ENCODE measurements around the gene ACKR4.
"Not testable (repeated sequence)": the region's sequence is repeated elsewhere in the genome, so short reads cannot be mapped to it uniquely, and the experiment has no call there.

The ACKR4 gene

DNA sequence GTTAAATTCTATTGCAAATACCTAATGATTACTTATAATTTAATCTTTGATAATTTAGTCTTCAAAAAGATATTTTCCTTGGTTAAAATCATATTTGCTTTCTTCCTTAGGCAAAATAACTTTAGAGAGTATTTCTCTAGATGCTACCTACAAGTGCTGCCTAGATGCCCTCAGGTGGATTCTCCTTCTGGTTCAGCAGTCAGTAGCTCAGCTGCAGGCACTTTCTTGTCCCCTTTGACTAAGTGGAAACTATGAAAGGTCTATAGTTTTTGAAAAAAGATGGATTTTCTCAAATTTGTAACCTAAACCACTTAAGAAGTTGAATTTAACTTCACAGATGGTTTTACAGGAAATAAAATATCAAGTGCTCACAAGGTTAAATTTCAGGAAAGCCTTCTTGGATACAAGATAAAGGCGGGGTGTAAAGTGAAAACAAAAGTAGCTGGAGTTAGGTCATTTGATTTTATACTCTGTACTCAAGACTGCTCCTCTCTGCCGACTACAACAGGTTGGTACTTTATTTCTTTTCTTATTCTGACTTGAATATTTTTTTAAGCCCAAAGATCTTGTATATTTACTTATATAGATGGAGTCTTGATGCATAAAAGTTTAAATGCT is at the start of gene ACKR4:
ACKR4 (plus strand) TSS at position 455 of the 618 bp plus-strand sequence. CDS start 3,128 bp downstream, outside the sequence.
- no peak for DNase-seq

DNA sequence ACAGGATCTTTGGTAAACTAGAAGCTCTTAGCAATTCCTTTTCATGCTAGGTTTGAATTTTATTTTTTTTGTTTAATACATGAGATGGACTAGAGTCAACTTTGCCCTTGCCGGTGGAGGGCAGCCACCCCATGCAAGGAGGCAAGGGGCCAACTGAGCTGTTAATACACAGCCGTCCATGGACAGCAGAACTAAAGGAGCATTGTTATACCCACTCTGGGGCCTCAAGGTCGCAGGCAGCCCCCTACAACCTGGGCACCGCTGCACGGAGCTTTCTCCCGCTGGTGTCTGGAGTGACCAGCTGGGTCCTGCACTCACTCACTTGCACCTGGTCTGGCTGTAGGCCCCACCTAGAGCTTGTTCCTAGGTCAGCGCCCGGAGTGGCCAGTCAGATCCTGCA is 47.9 kb upstream of the ACKR4 start:
- DNase-seq, result no peak

DNA sequence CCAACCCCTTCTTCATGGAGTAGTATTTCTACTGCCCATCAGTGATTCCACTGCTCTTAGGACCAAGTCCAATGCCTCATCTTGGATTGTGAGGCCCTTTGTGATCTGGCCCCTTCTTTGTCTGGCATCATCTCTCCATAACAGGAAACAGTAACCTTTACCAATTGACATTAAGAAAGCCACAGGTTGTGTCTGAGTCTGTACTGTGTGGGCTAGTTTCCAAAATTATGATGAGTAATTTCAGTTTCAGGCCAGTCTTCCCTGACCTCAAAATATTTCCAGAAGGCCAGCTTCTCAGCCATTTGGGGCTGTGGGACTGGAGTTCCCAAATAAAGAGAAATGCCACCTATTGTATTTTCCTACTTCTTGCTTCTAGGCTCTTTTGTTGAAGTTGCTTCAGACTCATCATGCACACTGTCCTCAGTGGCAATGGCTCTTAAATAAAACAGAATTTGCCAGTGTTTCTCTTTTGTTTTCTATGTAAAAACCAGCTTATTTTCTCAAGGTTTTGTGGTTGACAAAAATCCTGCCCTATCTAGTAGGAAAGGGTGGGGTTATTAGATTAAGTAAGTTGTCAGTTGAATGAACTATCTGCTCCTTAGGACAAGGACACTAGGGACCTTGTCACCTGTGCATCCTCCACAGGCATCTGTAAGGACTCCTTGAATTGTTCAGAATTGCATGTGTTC is 47.0 kb upstream of the ACKR4 start:
- no peak for DNase-seq

DNA sequence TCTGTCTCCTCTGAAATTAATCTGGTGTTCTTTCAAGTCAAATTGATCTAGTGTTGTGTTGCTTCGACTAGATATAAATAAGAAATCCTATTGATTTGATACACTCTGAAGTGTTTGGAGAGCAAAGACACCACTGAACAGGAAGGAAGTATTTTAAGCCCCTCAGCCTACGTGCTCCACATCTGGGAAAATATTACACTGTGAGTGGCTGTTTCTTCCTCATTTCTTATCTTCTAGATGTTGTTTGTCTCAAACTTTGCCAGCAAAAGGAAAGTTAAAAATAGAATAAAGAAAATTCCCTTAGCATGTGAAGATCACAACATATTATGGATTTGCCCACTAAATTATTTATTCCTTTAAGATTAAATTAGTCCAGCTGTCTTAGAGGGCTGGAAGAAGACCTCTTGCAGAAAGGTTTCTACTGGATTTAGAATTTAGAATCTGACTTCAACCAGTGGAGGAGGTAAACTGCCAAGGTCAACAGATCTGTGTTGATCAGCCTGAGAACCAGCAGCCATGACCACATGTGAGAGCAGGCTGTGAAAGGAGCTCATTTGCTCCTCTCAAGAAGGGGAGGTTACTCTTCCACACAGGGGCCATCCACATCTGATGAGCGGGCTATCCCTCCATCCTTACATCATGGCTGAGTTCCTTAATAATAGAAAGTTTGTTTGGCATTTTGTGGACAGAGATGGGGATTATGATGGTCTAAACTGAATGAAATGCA is 46.3 kb upstream of the ACKR4 start:
- no peak for DNase-seq

DNA sequence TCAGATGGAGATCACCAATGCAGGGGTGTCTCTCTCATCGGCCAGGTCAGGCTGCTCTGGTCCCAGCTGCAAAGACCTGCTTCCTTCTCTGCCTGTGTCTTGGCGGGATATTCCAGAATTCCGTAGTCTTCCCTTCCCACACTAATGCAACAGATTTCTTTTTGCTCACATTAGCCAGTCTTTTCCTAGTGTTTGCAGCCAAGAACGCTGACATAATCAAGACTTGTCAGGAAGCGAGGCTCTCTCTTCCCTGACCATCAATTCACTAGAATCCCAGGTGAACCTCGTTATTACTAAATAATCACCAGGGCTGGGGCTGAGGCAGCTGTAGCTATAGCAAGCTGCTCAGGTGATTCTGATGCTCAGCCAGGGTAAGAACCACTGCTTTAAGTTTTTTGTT is 43.2 kb upstream of the ACKR4 start:
- DNase-seq, result no peak

DNA sequence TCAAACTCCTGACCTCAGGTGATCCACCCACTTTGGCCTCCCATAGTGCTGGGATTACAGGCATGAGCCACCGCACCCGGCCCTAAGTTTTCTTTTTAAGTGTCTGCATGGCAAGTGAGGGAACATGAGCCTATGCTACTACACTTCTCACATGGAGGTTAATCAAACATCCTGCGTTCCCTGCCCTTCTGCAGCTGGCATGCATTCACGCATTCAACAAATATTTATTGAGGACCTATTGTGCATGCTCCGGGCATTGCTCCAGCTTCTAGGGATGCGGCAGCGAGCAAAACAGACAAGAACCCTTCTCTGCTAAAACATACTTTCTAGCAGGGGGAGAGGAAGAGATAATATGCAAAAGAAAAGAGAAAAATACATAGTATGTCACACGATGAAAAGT is 42.6 kb upstream of the ACKR4 start:
- no peak for DNase-seq

DNA sequence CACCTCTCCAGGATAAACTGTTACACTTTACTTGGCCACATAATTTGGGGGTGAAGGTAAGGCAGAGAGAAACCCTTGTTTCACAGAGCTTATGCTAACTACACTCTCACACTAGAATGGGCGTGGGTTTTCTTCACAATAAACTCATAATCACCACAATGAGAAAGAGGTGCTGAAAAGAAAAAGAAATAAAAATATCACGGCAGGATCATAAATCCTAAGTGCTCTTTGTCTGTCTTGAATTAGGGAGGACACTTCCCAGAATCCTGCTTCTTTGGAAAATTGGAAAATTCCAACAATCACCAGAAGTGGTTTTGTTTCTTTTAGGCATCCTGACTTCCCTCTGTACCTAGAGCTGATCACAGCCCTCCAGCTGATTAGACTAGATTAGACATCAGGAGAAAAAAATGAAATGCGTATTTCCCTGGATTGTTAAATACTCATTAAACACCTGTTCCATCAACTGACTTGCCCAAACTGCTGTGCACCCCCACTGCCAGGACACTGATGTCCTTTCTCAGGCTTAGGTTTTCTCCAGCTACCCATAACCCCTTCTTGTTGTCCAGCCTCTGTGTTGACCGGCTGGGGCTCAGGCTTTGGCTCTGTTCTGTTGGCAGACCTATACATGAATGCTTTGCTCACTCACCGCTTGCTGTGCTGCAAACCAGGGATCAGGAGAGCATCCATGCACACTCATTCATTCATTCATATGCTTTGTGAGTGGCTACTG is 41.6 kb upstream of the ACKR4 start:
- no peak for DNase-seq

DNA sequence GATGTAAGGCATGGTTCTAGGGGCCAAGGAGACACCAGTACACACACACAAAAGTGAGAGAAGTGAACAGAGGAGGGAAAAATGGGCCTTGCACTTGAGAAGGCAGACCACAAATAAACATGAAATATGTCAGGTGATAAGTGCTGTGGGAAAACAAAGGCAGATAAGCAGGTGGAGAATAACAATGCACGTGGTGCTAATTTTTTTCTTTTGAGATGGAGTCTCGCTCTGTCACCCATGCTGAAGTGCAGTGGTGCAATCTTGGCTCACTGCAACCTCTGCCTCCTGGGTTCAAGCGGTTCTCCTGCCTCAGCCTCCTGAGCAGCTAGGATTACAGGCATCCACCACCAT is 41.1 kb upstream of the ACKR4 start:
- not testable (repeated sequence) for DNase-seq

DNA sequence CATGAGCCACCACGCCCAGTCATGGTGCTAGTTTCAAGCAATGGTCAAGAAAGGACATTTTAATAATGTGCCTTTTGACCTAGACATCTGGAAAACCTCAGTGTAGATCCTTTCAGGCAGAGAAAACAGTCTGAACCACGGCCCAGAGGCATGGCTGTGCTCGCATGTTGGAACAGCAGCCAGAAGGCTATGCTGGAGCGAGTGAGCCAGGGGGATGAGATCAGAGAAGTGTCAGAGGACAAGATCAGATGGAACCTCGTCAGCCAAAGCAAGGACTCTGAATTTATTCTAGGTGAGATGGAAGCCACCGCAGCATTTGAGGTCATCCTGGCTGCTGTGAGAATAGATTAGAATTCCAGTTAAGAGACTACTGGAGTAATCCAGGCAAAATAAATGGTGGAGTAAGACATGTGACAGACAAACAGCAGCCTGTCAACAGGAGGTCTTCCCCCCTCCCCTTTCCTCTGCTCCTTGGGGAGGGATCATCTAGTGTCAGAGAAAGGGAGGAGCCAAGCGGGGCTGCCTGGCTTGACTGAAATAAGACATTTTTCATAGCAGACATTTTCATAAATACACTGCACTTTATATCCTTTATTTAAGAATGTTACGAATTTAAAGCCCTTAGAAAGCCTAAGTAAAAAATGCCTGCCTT is 40.4 kb upstream of the ACKR4 start:
- DNase-seq, result no peak

DNA sequence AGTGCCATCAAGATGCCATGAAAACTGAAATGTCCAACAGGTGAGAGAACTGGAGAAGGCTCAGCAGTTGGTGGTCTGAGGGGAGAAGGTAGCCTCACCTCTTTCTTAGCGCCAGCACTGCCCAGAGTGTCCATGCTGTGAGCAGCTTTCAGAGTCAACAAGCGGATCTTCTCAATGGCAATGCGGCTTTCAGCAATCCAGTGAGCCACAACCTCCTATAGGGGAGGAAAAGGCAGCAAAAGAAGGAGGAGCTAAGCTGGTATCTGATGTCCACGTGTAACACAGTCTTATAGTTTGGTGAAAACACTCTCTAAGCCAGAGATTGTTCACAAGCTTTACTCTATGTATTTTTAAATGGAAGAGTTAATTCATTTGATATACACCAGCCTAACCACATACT is 36.1 kb upstream of the ACKR4 start:
- no peak for DNase-seq

DNA sequence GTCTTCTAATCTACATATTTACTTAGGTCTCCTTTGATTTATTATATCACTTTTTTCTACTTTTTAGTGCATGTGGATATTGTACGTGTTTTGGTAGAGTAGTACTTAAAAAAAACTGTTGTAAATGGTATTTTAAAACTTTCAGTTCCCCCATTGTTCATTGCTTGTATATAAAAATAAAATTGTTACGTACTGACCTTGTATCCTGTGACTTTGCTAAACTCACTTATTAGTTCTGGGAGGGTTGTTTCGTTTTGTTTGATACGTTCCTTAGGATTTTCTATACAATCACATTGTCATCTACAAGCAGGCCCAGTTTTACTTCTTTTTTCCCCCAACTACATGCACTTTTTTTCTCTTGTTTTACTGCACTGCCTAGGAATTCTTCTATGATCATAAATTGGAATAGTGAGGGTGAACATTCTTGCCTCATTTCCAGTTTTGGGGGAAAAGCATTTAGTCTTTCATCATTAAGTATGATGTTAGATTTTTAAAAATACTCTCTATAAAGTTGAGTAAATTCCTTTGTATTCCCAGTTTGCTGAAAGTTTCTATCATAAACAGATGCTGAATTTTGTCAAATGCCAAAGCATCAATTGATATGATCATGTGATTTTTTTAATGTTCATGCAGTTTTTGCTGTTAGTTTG is 33.5 kb upstream of the ACKR4 start:
- DNase-seq, result no peak

DNA sequence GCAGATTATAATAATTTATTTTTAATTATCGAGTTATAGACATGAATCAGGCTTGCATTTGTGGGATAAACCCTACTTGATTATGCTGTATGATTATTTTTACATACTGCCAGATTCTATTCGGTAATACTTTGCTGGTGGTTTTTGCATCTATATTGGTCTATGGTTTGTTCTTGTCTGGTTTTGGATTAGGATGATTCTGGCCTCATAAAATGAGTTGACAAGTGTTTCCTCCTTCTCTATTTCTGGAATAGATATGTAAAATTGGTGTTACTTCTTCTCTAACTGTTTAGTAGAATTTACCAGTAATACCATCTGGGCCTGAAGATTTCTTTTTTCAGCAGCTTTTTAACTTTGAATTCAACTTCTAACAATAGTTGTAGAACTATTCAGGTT is 33.0 kb upstream of the ACKR4 start:
- no peak for DNase-seq

DNA sequence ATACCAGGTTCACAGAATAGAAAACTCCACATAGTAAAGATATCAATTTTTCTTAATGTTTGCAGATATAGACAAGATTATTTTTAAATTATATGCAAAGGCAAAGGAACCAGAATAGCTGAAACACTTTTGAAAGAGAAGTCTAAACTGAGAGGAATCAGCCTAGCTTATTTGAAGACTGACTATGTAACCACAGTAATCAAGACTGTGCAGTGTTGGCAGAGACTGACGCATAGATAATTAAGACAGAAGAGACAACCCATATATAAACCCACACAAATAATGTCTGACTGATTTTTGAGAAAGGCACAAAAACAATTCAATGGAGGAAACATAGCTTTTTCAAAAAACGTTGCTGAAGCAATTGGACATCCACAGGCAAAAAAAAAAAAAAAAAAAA is 28.6 kb upstream of the ACKR4 start:
- DNase-seq, result no peak

DNA sequence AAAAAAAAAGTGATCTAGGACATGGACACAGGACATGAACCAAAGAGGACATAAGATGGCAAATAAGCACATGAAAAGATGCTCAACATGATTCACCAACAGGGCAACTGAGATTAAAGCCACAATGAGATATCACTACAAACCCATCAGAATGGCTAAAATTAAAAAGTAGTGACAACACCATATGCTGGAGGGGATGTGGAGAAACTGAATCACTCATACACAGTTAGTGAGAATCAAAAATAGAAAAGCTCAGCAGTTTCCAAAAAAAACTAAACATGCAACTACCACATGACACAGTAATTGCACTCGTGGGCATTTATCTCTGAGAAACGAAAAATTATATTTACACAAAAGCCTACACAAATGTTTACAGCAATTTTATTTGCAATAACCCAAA is 27.9 kb upstream of the ACKR4 start:
- no peak for DNase-seq

DNA sequence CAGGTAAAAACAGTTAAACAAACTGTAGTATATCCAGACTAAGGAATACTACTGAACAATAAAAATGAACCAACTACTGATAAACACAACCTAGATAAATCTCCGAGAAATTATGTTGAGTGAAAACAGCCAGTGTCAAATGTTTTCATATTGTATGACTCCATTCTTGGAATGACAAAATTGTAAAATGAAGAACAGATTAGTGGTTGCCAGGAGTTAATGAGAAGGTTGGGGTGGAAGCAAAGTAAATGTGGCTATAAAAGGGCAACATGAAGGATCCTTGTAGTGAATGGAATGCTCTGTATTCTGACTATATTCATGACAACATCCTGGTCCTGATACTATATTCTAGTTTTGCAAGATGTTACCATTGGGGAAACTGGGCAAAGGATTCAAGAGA is 27.5 kb upstream of the ACKR4 start:
- no peak for DNase-seq

DNA sequence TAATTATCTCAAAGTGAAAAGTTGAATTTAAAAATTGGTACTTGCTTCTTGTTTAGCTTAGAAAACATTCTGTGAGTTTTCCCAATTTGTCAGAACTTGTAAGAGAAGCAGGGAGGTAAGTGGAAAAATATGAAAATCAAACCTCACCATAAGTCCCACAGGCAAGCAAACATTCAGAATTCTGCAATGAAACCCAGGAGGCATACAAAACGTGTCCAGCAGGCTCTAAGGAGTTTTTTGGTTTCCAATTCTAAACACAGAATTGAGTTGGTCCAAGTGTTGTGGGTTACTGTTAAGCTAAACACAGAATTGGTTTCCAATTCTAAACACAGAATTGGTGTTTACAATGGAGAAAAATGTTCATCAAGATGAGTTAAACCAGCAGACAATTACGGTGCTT is 27.1 kb upstream of the ACKR4 start:
- DNase-seq, result no peak

DNA sequence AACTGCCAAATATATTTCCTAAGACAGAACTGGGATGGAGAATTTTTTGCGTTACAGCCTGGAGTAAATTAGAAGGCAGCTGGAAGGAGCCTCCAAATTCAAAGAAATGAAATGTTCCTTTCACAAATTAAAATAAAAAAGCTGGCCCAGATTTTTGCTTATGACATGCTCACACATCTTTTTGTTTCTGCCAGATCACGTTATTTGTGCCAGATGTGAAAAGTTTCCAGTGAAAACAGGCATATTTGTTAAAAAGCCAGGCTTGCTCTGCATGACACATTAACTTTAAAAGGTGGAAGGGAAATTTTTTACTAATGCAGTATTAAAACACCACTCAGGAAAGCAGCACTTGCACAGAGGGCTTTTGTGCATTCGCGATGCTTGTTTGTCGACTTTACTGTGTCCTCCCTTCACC is 23.3 kb upstream of the ACKR4 start:
- DNase-seq, result no peak

DNA sequence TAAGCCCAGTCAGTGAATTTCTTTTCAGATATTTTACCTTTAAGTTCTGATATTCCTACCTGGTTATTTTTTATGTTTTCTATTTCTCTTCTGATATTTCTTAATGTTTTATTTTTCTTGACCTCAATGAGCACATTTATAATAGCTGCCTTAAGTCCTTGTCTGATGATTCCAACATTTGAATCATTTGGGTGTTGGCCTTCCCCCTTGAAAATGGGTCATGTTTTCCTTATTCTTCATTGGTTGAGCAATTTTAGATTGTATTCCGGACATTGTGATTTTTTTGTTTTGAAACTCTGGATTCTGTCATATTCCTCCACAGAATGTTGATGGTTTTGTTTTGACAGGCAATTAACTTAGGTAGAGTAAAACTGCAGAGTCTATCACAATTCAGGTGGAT is 9.7 kb upstream of the ACKR4 start:
- DNase-seq, result no peak

DNA sequence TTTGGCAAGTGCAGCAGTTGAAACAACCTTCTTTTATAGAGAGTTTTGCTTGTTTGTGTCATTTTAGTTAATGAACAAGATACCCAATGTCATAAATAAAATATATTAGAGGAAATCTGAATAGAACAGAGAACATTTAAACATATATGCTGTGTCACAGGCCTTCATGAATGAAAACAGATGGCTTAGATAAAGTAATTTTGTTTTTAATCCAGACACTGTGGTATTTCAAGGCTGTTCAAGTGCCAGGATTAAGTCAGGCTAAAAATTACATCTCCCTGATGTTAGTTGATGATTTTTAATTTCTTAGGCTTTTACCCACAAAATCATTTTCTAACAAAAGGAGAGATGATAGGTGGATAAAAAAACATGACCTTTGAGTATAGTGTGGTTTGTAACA is 4.9 kb upstream of the ACKR4 start:
- DNase-seq, result no peak

DNA sequence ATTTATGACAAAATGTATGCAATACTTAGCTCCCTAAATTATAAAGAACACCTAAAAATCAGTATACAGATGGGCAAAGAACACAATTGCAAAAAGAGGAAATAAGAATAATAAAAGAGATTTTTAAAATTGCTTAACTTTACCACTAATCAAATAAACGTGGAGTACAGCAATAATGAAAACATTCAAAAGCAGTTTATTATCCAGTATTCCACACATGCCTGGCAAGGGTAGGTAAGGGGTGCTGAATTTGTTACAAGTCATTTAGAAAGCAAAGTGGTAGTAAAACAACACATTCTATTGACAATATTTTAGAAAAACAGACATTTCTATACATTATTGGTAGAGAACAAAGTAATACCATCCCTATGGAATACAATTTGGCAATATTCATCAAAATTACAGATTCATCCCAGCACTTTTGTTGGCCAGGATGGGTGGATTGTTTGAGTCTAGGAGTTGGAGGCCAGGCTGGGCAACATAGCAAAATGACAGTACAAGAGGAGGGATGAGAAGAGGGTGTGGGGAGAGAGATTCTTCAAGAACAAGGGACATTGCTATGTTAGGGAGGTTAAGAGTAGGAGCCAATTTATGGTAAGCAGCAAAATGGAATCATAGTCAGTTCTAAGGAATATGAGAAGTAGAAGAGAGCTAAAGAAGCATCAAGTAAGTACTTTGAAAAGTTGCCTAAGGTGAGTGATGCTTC is 3.7 kb upstream of the ACKR4 start:
- no peak for DNase-seq

DNA sequence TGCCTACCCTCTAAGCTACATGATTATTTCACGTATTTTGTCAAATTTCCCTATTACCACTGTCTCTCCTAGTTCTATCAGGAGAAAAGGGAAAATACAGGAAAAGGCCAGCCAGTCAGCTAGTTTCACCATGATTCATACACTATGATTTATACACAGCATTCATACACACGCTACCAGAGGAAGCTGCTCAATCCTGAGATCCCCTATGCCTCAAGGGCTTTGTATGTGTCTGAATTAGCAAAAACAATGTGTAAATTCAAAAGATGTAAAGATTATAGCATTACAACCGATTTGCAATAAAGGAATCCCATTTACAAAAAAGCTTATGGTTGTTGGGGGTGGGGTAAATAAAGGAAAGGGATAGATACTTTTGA is 3.1 kb upstream of the ACKR4 start:
- no peak for DNase-seq

DNA sequence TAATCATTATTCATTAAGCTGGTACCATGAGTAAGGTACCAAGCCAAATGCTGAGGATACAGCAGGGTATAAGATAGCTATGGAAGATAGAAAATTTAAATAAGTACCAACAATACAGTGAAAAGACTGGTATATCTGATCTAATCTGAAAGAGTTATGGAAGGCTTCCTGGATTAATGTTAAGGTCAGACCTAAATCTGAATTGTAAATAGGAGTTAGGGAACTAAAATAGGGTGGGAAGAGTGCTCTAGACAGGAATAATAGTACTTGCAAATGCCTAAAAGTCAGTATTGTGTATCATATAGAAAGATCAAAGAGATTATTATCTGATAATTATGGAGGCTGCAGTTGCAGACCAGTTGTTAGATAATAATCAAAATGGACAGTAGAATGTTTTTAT is 2.6 kb upstream of the ACKR4 start:
- no peak for DNase-seq
